GM23338 (cell line): Measurements from ENCODE around the gene ORAI3. TPM values are rescaled to one million over a fixed set of nuclear protein-coding genes. Genes with fewer than 3 reads are reported as not detected.
A peak's percentile ranks its signal among the peaks of the same experiment; 100 is the strongest.

Source experiments
- ATAC-seq: fragments of 200-7000 bp; cut with Tn5 transposase; 3 replicates; pipeline ENCODE4 v1.9.1; 2020
- DNase-seq: peaks from one replicate; pipeline ENCODE4 v3.0.0-alpha.2; 2015; ENCODE audit warnings: low spot score
- H2AFZ ChIP-seq: fragments of 200-600 bp; sonication (generic); 2 replicates; pipeline ENCODE4 v1.8.0; 2016; ENCODE audit warnings: antibody characterized with exemption, mild to moderate bottlenecking, moderate library complexity
- H3F3A ChIP-seq: fragments of 200-600 bp; sonication (generic); replicated peaks from 2 replicates; pipeline ENCODE4 v1.8.0; 2017; ENCODE audit warnings: antibody characterized with exemption, mixed run types, low read depth
- H3K27ac ChIP-seq: fragments of 200-600 bp; sonication (generic); 2 replicates; pipeline ENCODE4 v1.6.1; 2016; ENCODE audit warnings: low read depth
- H3K27me3 ChIP-seq: fragments of 200-600 bp; sonication (generic); 2 replicates; pipeline ENCODE4 v1.8.0; 2016; ENCODE audit warnings: mild to moderate bottlenecking, mixed run types, moderate library complexity; ENCODE audit not compliant: insufficient read depth
- H3K36me3 ChIP-seq: fragments of 200-600 bp; sonication (generic); 2 replicates; pipeline ENCODE4 v1.8.0; 2016; ENCODE audit warnings: mild to moderate bottlenecking; ENCODE audit not compliant: insufficient read depth
- H3K4me1 ChIP-seq: fragments of 200-600 bp; sonication (generic); 2 replicates; pipeline ENCODE4 v1.8.0; 2016; ENCODE audit warnings: mild to moderate bottlenecking, moderate library complexity; ENCODE audit not compliant: insufficient read depth
- H3K4me2 ChIP-seq: fragments of 200-600 bp; sonication (generic); 2 replicates; pipeline ENCODE4 v1.7.1; 2017; ENCODE audit warnings: mixed run types
- H3K4me3 ChIP-seq: fragments of 200-600 bp; sonication (generic); 2 replicates; pipeline ENCODE4 v1.6.1; 2016; ENCODE audit warnings: mixed run types
- H3K79me2 ChIP-seq: fragments of 200-600 bp; sonication (generic); replicated peaks from 2 replicates; pipeline ENCODE4 v1.8.0; 2017; ENCODE audit warnings: mild to moderate bottlenecking; ENCODE audit not compliant: insufficient read depth
- H3K9me2 ChIP-seq: fragments of 200-600 bp; sonication (generic); 2 replicates; pipeline ENCODE4 v1.8.0; 2017; ENCODE audit not compliant: insufficient read depth
- H4K20me1 ChIP-seq: fragments of 200-600 bp; sonication (generic); replicated peaks from 2 replicates; pipeline ENCODE4 v1.8.0; 2017; ENCODE audit warnings: mild to moderate bottlenecking; ENCODE audit not compliant: insufficient read depth
- H3K27ac Mint-ChIP-seq: 2 replicates; pipeline ENCODE4 v1.8.0; 2020; ENCODE audit warnings: inconsistent platforms, mild to moderate bottlenecking, moderate library complexity, mixed read lengths
- H3K27me3 Mint-ChIP-seq: 3 replicates; pipeline ENCODE4 v1.8.0; 2022; ENCODE audit warnings: low read depth, mild to moderate bottlenecking, moderate library complexity, mixed read lengths, inconsistent platforms; ENCODE audit not compliant: insufficient read depth, poor library complexity
- H3K36me3 Mint-ChIP-seq: 3 replicates; pipeline ENCODE4 v1.8.0; 2021; ENCODE audit warnings: low read depth, mild to moderate bottlenecking, inconsistent platforms, moderate library complexity, mixed read lengths
- H3K4me1 Mint-ChIP-seq: 3 replicates; pipeline ENCODE4 v1.8.0; 2020; ENCODE audit warnings: mild to moderate bottlenecking, inconsistent platforms, mixed read lengths
- H3K4me3 Mint-ChIP-seq: 3 replicates; pipeline ENCODE4 v1.8.0; 2021; ENCODE audit warnings: moderate library complexity, mild to moderate bottlenecking, inconsistent platforms, mixed read lengths
- H3K9me3 Mint-ChIP-seq: 3 replicates; pipeline ENCODE4 v1.8.0; 2020; ENCODE audit warnings: moderate library complexity, mild to moderate bottlenecking, inconsistent platforms, mixed read lengths
- CREB1 ChIP-seq: fragments of 250-450 bp; sonication (Bioruptor Pico); IDR thresholded peaks from 2 replicates; pipeline ENCODE4 v1.5.0; 2020; ENCODE audit warnings: low read depth, mild to moderate bottlenecking, moderate library complexity
- CTCF ChIP-seq, 2 experiments: fragments of 200-600 bp in 1 of 2; sonication (generic) in 1 of 2; conservative IDR thresholded peaks; 2 replicates each; pipeline versions ENCODE4 v1.5.1 to v1.6.1; 2016 to 2017; ENCODE audit warnings: antibody characterized with exemption in 2 of 2, low read depth in 2 of 2, mild to moderate bottlenecking in 2 of 2, moderate library complexity in 1 of 2
- ETS1 ChIP-seq: IDR thresholded peaks from 2 replicates; pipeline ENCODE4 v1.6.1; 2016; ENCODE audit warnings: antibody characterized with exemption
- EZH2 ChIP-seq: fragments of 200-600 bp; sonication (generic); IDR thresholded peaks from one replicate; pipeline ENCODE4 v1.8.0; 2017; ENCODE audit warnings: antibody characterized with exemption, mild to moderate bottlenecking, low read depth; ENCODE audit not compliant: unreplicated experiment
- EZH2phosphoT487 ChIP-seq: fragments of 200-600 bp; sonication (generic); IDR thresholded peaks from one replicate; pipeline ENCODE4 v1.8.1; 2018; ENCODE audit warnings: antibody characterized with exemption; ENCODE audit not compliant: unreplicated experiment
- JUNB ChIP-seq: IDR thresholded peaks from one replicate; pipeline ENCODE4 v1.6.1; 2016; ENCODE audit warnings: antibody characterized with exemption; ENCODE audit not compliant: unreplicated experiment
- NANOG ChIP-seq: IDR thresholded peaks from 2 replicates; pipeline ENCODE4 v1.6.1; 2016; ENCODE audit warnings: antibody characterized with exemption, borderline replicate concordance
- POLR2AphosphoS5 ChIP-seq: IDR thresholded peaks from 2 replicates; pipeline ENCODE4 v1.6.1; 2016; ENCODE audit warnings: antibody characterized with exemption, low read depth
- STAT1 ChIP-seq: IDR thresholded peaks from one replicate; pipeline ENCODE4 v1.6.1; 2016; ENCODE audit warnings: antibody characterized with exemption; ENCODE audit not compliant: unreplicated experiment
- ZNF114 ChIP-seq: fragments of 250-450 bp; sonication (Bioruptor Pico); IDR thresholded peaks from 2 replicates; pipeline ENCODE4 v1.5.0; 2020; ENCODE audit warnings: mild to moderate bottlenecking, moderate library complexity
- ZNF331 ChIP-seq: fragments of 250-450 bp; sonication (Bioruptor Pico); IDR thresholded peaks from 2 replicates; pipeline ENCODE4 v1.5.0; 2020; ENCODE audit warnings: low read depth, mild to moderate bottlenecking, moderate library complexity
- polyA plus RNA-seq: library from polyadenylated mRNA; unstranded; fragments of >200 nt; fragmentation: Nextera tagmentation; extraction: Ambion mirVana; gene quantifications from 2 replicates; pipeline ENCODE4 v1.2.1, GENCODE V29; 2016
- total RNA-seq: library from RNA; depleted of rRNA; stranded (reverse); fragments of >200 nt; shearing (Covaris generic); gene quantifications from 2 replicates; pipeline ENCODE4 v1.2.3, GENCODE V29; 2014
- TF ChIP-seq, protein P1 (sequence below): IDR thresholded peaks from one replicate; pipeline ENCODE4 v1.6.1; 2018; ENCODE audit warnings: antibody characterized with exemption; ENCODE audit not compliant: unreplicated experiment

The ORAI3 gene
- total and polyA plus RNA-seq, 2 experiments from 2014 or later = 6.9 to 15.9 TPM

- TF ChIP-seq ETS1 = no peak
- no peak for TF ChIP-seq POLR2AphosphoS5
- no peak for TF ChIP-seq ZNF331
- TF ChIP-seq CTCF (conservative IDR thresholded peaks at IDR 0.05; ENCODE audit: low read depth in 2 of 2) = no peak
- TF ChIP-seq EZH2 = no peak
- TF ChIP-seq, protein P1, sequence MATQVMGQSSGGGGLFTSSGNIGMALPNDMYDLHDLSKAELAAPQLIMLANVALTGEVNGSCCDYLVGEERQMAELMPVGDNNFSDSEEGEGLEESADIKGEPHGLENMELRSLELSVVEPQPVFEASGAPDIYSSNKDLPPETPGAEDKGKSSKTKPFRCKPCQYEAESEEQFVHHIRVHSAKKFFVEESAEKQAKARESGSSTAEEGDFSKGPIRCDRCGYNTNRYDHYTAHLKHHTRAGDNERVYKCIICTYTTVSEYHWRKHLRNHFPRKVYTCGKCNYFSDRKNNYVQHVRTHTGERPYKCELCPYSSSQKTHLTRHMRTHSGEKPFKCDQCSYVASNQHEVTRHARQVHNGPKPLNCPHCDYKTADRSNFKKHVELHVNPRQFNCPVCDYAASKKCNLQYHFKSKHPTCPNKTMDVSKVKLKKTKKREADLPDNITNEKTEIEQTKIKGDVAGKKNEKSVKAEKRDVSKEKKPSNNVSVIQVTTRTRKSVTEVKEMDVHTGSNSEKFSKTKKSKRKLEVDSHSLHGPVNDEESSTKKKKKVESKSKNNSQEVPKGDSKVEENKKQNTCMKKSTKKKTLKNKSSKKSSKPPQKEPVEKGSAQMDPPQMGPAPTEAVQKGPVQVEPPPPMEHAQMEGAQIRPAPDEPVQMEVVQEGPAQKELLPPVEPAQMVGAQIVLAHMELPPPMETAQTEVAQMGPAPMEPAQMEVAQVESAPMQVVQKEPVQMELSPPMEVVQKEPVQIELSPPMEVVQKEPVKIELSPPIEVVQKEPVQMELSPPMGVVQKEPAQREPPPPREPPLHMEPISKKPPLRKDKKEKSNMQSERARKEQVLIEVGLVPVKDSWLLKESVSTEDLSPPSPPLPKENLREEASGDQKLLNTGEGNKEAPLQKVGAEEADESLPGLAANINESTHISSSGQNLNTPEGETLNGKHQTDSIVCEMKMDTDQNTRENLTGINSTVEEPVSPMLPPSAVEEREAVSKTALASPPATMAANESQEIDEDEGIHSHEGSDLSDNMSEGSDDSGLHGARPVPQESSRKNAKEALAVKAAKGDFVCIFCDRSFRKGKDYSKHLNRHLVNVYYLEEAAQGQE = no peak
- no peak for TF ChIP-seq NANOG
- no peak for TF ChIP-seq STAT1
- TF ChIP-seq JUNB = no peak
Observed at GRCh38 chr16:30982548-30983288, 33.9 kb downstream of the ORAI3 start (continued).

- peaks cover 9% of the 10 kb centered on the region for H3K27me3 Mint-ChIP-seq
- Histone ChIP-seq H3K9me2 (no peaks in the 10 kb centered on the region), H3K27me3 (no peaks in the 10 kb centered on the region), H3K27ac (0 out of 2 replicates have a peak overlapping the region, but pooled peaks have one; percentile 39), H2AFZ (no peak overlapping the region), H3K4me3 (no peak overlapping the region), H3K36me3 (peaks cover 4% of the 10 kb centered on the region; the same call in 1 of the 2 replicates), H3F3A (peaks cover 9% of the 10 kb centered on the region), H3K4me2 (no peak overlapping the region), H3K79me2 (no peaks in the 10 kb centered on the region), H4K20me1 (peaks cover 3% of the 10 kb centered on the region; the same call in 1 of the 2 replicates), H3K4me1 (no peaks in the 10 kb centered on the region)
- no peak overlapping the region for H3K4me3 Mint-ChIP-seq
- DNase-seq = no peak
- peaks cover 6% of the 10 kb centered on the region; the same call in 2 of the 3 replicates for H3K4me1 Mint-ChIP-seq
- no peak for ATAC-seq
- H3K9me3 Mint-ChIP-seq = peaks cover 2% of the 10 kb centered on the region; the same call in 1 of the 3 replicates
- H3K36me3 Mint-ChIP-seq = peaks cover 39% of the 10 kb centered on the region
- H3K27ac Mint-ChIP-seq = no peak overlapping the region
- TF ChIP-seq CREB1 (CRISPR knock-in tag) = no peak
- TF ChIP-seq ZNF114 (CRISPR knock-in tag) = no peak
- TF ChIP-seq EZH2phosphoT487 = no peak
Observed at GRCh38 chr16:30983289-30983889, 34.5 kb downstream of the ORAI3 start.
